Ascending aorta (tissue), 2 donors: ENCODE results near the gene EHMT1. TPM values are rescaled to one million over a fixed set of nuclear protein-coding genes. Genes with fewer than 3 reads are reported as not detected.

Experiments
- DNase-seq, 2 donors: peaks; one replicate each; pipeline ENCODE4 v3.0.0-alpha.2; 2019; ENCODE audit warnings: low spot score in 2 of 2
- H3K27ac ChIP-seq, 2 donors: fragments of 200-600 bp; sonication (generic); one replicate each; pipeline ENCODE4 v1.5.1; 2016 to 2017; ENCODE audit warnings: mild to moderate bottlenecking in 1 of 2
- H3K27me3 ChIP-seq: fragments of 200-600 bp; sonication (generic); one replicate; pipeline ENCODE4 v1.5.1; 2017
- H3K36me3 ChIP-seq, 2 donors: fragments of 200-600 bp; sonication (generic); one replicate each; pipeline ENCODE4 v1.5.1; 2016
- H3K4me1 ChIP-seq, 2 donors: fragments of 200-600 bp; sonication (generic); one replicate each; pipeline ENCODE4 v1.5.1; 2016 to 2017; ENCODE audit warnings: mild to moderate bottlenecking in 1 of 2
- H3K4me3 ChIP-seq, 2 donors: fragments of 200-600 bp; sonication (generic); one replicate each; pipeline ENCODE4 v1.5.1; 2016 to 2017; ENCODE audit warnings: mild to moderate bottlenecking in 1 of 2
- H3K9me3 ChIP-seq, 2 donors: fragments of 200-600 bp; sonication (generic); one replicate each; pipeline ENCODE4 v1.5.1; 2016
- intact Hi-C: fragments of 100-400 bp; cut with DNase I; formaldehyde crosslinking; loops from one replicate; pipeline ENCODE4 v1.15.1; 2023
- total RNA-seq: library from RNA; depleted of rRNA; stranded (reverse); fragments of >200 nt; gene quantifications from one replicate; pipeline ENCODE4 v1.1.0, GENCODE V29; 2016
- TF ChIP-seq, protein P1 (sequence below), 3 experiments: fragments of 200-600 bp in 2 of 3; fragments of 450-650 bp in 1 of 3; sonication (generic) in 2 of 3; IDR thresholded peaks; one replicate each; pipeline ENCODE4 v1.5.1; 2016 to 2019; ENCODE audit warnings: antibody characterized with exemption in 3 of 3, mild to moderate bottlenecking in 1 of 3, moderate library complexity in 1 of 3

Gene EHMT1
- total RNA-seq, 1 donor from 2014 or later = 49.9 TPM

DNA sequence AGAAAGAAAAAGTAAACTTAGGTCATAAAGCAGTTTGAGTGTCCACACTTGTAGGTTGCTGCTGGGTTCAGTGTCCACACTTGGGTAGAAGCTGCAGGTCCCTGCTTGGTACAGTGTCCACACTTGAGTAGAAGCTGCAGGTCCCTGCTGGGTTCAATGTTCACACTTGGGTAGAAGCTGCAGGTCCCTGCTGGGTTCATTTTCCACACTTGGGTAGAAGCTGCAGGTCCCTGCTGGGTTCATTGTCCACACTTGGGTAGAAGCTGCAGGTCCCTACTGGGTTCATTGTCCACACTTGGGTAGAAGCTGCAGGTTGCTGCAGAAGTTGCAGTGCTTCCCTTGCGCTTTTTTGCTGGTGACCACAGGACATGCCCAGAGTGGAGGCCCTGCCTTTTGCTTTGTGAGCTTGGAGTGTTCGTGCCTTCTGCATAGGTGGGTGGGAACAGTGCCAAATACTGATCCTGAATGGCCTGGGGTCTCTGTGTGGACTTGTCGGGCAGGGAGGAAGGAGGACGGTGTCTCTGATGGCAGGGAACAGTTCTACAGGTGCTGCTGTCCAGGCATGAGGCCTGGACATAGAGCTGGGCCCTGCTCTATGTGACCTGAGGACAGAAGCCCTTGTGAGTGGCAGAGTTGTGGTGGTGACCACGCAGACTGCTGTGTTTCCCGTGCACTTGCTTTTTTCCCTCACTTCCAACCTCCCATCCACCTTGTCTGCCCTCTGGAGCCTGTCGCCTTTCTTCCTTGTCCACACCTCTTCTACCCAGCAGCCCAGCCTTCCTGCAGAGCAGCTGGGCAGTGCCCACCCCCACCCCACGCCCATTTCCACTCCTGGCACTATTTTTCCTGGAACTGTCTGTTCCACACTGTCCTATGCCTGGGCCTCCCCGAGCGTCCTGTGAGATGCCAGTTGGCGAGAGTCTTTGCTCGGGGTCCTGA is 120.8 kb downstream of the EHMT1 start:
- no peaks in the 10 kb centered on the region for H3K27me3 ChIP-seq
- no peak overlapping the region for H3K4me3 ChIP-seq
- H3K36me3 ChIP-seq = peaks cover 11 to 24% of the 10 kb centered on the region in 2 donors
- peaks cover 0 to 3% of the 10 kb centered on the region in 2 donors for H3K9me3 ChIP-seq
- H3K27ac ChIP-seq = no peak overlapping the region
- intact Hi-C loops = no loop called here
- H3K4me1 ChIP-seq = no peaks in the 10 kb centered on the region
- TF ChIP-seq, protein P1, sequence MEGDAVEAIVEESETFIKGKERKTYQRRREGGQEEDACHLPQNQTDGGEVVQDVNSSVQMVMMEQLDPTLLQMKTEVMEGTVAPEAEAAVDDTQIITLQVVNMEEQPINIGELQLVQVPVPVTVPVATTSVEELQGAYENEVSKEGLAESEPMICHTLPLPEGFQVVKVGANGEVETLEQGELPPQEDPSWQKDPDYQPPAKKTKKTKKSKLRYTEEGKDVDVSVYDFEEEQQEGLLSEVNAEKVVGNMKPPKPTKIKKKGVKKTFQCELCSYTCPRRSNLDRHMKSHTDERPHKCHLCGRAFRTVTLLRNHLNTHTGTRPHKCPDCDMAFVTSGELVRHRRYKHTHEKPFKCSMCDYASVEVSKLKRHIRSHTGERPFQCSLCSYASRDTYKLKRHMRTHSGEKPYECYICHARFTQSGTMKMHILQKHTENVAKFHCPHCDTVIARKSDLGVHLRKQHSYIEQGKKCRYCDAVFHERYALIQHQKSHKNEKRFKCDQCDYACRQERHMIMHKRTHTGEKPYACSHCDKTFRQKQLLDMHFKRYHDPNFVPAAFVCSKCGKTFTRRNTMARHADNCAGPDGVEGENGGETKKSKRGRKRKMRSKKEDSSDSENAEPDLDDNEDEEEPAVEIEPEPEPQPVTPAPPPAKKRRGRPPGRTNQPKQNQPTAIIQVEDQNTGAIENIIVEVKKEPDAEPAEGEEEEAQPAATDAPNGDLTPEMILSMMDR (IDR thresholded peaks at IDR 0.05) = no peak
- DNase-seq = no peak

DNA sequence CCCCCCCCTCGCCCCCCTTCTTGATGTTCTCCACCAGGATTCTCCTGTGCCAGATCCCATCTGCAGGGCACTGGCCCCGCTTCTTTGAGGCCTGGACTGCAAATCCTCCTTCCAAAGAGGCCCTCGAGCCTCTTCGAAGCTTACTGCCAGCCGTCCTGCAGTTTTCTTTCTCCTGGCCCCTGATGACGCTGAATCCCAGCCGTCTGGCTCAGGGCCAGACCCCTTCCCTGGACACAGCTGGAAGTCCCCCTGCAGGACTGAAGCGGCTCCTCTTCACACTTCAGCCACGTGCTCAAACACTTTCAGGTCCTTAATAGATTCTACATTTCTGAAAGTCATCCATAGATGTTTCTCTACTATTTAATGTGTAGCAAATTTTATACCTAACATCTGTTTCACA is 121.5 kb downstream of the EHMT1 start:
- Histone ChIP-seq H3K36me3 (peaks cover 15 to 31% of the 10 kb centered on the region in 2 donors), H3K4me3 (no peak overlapping the region), H3K27me3 (no peaks in the 10 kb centered on the region), H3K27ac (no peak overlapping the region), H3K4me1 (no peaks in the 10 kb centered on the region), H3K9me3 (no peaks in the 10 kb centered on the region)
- TF ChIP-seq, protein P1 (IDR thresholded peaks at IDR 0.05) = no peak
- DNase-seq = no peak
- intact Hi-C loops = no loop called here

DNA sequence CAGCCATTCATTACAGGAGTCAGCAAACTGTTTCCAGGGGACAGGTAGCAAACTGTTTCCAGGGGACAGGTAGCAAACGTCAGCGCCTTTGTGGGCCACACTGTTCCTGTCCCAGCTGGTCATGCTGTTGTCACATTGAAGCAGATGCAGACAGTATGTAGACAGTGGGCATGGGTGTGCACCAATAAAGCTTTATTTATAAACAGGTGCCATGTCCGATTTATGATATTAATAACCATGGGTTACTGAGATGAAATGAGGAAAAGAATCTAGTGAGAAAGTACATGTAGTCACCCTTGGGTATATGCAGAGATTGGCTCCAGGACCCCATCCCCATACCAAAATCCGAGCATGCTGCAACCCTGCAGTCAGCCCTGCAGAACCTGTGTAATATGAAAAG is 122.5 kb downstream of the EHMT1 start:
- Histone ChIP-seq H3K27me3 (no peaks in the 10 kb centered on the region), H3K4me1 (no peaks in the 10 kb centered on the region), H3K27ac (no peak overlapping the region), H3K9me3 (no peaks in the 10 kb centered on the region), H3K36me3 (peaks cover 23 to 41% of the 10 kb centered on the region in 2 donors), H3K4me3 (no peak overlapping the region)
- no peak for DNase-seq
- TF ChIP-seq, protein P1 (IDR thresholded peaks at IDR 0.05) = no peak
- intact Hi-C loops = no loop called here

GRCh38 chr9:137742698-137743097 is 123.9 kb downstream of the EHMT1 start:
- no peak for DNase-seq
- TF ChIP-seq, protein P1 (IDR thresholded peaks at IDR 0.05) = no peak
- Histone ChIP-seq H3K27me3 (no peaks in the 10 kb centered on the region), H3K9me3 (no peaks in the 10 kb centered on the region), H3K4me1 (no peaks in the 10 kb centered on the region), H3K36me3 (peaks cover 27 to 50% of the 10 kb centered on the region in 2 donors), H3K4me3 (no peak overlapping the region), H3K27ac (no peak overlapping the region)
- intact Hi-C loops = no loop called here

DNA sequence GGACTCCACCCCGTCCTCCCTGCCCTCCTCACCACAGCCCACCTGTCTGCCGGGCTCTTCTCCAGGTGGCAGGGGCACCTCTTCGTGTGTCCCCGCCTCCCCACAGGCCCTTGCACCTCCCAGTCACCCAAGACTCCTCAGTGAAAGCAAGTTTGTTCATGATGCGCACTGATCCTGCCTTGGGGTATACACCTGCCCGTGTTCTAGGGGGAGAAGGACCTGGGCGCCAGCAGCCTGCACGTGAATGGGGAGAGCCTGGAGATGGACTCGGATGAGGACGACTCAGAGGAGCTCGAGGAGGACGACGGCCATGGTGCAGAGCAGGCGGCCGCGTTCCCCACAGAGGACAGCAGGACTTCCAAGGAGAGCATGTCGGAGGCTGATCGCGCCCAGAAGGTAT is 124.9 kb downstream of the EHMT1 start:
- H3K27me3 ChIP-seq = no peaks in the 10 kb centered on the region
- H3K36me3 ChIP-seq = peaks cover 33 to 50% of the 10 kb centered on the region in 2 donors
- TF ChIP-seq, protein P1 (IDR thresholded peaks at IDR 0.05) = no peak
- no peaks in the 10 kb centered on the region for H3K9me3 ChIP-seq
- DNase-seq = no peak
- no peaks in the 10 kb centered on the region for H3K4me1 ChIP-seq
- intact Hi-C loops = no loop called here
- H3K4me3 ChIP-seq = no peak overlapping the region
- no peak overlapping the region for H3K27ac ChIP-seq
